Kidney glomerular epithelial cell (primary cell): ENCODE measurements around the gene ASPG.

Source experiments
- DNase-seq: peaks from one replicate; lab custom pipeline; 2025; lab: John Stamatoyannopoulos, UW

The ASPG gene

DNA sequence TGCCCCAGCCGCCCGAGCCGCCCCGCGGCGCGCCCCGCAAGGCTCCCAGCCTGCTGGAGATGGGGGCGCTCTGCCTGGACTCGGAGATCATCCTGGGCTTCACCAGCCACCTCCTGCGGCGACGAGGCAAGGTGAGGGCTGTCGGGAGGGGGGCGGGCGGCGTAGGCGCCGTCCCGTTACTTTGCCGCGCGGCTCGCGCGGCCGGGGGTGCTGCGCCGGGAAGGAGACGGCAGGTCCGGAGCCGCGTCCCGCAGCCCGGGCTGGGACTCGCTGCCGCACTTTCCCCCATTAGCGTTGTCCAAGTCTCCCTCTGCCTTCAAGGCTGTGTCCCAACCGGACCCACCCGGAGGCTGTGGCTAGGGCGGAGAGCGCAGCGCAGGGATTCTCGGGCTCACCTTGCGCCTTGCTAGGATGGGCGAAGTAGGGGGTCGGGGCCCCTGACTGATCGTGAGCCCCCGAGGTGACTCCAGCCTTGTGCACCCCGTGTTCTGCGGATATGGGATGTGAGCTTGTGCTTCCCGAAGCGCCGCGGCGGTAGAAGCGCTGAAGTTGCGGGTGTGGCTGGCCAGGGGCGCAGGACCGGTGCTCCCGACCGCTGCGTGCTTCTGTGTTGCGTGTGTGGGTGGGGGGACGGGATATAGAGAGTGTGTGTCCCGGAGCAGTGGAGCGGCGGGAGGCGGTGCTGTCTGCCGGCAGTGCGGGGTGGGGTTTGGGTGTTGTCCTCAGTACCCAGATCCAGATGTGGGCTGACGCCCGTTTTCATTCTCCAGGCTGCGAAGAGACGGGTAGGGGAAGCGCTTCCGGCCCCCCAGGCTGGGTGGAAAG is 51.2 kb downstream of the ASPG start:
- no peak for DNase-seq

- no peak for DNase-seq
These were observed 52.0 kb downstream of the ASPG start for GRCh38 chr14:104137297-104138097.

DNA sequence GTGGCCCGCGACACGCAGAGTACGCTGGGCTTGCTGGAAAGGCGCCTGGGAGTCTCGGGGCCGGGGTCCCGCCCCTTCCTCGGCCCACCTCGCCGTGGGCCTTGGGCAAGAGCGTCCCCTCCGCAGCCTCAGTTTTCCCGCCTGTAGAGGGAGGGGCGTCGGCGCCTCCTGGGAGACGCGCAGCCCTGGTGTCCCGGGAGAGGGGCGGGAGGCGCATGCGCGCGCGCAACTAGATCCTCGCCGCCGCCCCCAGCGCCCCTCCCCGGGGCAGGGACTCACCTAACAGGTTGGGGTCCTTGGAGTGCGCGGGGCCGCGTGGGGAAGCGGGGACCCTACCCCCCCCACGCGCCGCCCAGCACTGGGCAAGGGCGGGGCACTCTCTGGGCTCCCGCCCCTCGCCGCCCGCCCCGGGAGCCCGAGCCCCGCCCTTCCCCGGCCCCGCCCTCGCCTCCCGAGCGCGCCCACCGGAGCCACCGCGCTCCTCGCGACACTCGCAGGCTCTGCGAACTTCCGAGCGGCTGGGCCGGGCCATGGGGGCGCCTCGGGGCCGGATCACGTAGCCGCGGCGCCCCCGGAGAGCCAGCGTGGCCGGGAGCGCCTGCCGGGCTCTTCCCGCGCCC is 52.7 kb downstream of the ASPG start, which contains the start of gene KIF26A:
KIF26A (plus strand) TSS at position 490 of the 620 bp plus-strand sequence. CDS start 136 bp downstream, outside the sequence.
- DNase-seq = no peak

GRCh38 chr14:104138718-104139459 is 53.4 kb downstream of the ASPG start:
- no peak for DNase-seq

DNA sequence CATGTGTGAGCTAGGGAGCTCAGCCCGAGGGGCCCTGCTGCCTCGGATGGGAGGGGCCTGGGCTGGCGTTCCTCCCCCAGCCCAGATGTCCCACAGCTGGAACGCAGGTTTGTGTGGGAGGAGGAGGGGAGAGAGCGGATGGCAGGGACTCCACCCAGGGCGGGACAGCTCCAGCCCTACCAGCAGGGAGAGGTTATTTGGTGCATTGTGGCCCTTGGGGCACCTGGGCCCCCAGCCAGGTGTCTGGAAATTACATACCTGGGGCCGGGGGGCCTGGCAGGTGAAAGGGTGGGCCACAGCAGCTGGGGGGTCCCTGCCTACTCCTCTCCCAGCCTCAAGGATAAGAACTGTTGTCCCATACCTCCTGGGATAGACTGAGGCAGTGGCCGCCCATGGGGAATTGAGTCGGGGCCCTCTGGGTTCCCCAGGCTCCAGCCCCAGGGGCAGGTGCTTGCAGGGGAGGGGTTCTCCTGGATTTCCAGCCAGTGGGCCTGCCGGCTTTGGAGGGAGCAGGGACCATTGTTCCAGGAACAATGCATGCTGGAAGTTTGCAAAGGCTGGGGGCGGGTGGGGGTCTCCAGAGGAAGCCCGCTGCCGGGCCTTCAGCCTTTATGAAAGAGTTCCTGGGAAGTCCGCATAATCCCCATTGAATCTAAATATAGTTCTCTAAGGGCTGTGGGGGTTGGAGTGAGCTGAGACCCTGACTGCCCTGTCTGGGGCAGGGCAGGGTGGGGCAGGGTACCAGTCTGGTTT is 54.1 kb downstream of the ASPG start:
- DNase-seq = no peak

- no peak for DNase-seq
These were observed 54.6 kb downstream of the ASPG start for GRCh38 chr14:104140213-104140462.

DNA sequence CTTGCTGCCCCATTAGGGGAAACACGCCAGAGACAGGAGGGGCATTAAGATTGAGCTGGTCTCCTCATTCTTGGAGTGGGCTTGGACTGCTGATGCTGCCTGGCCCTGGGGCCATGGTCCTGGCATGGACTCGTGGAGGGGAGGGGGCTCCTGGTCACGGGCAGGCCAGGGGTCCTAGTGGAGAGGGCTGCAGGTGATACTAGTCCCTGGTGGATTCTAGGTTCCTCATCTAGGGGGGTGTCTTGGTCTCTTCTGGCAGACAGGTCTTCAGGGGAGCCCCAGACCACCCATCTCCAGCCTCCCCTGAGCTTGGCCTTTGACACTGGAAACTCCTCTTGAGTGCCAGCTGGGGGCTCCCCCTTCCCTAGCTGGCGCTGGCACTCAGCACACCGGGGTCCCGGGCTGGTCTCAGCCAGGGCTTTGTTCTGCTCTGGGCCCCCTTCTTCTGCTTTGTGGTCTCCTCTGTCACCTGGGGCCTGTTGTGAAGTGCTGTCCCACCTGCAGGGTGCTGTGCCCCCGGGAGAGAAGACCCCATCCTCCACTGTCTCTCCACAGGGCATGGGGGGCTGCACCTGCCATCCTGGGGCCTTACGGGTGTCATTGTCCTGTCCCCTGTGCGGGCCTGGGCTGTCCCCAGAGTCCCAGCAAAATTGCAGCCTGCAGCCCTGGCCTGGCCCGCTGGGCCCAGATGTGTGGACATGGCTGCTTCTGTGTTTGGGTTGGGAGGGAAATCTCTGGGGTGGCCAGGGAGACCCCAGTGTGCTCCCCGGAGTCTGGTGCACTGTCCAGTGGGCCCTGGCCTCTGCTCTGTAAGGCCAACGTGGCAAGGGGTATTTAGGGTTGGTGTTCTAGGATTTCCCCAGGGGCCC is 55.2 kb downstream of the ASPG start:
- DNase-seq = no peak

GRCh38 chr14:104141621-104142091 is 56.2 kb downstream of the ASPG start:
- DNase-seq = no peak

DNA sequence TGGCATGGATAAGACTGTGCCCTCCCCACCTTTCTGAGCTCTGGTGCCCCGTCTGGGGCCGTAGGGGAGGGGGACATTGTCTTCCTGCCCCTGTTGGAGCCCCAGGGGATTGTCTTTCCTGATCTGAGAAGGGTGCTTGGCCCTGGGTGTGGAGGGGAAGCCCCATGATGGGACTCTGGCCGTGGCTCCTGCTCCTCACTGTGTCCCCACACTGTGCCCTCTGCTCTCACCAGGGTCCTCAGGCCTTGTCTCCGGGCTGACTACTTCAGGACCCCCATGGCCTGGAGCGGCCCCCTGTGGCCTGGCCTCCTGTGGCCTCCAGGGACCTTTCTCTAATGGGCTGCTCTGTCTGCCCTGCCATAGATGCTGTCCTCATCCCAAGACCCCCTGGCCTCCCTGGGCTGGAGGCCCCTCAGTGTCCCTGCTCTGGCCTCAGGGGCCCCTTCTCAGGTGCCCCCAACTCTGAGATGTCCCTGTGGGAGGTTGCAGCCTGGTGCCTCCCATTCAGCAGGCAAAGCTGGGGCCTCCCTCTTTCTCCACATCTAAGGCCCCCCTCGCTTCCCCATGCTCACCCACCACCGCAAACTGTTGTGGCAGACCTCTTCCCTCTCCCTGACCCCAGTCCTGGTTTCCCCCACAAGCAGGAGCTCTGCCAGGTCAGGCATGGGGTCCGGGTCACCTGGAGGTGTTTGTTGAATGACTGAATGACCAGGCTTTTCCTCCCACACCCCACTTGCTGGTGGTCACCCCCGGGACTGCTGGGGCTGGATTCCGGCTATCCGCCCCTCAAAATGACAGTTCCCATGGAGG is 56.8 kb downstream of the ASPG start:
- DNase-seq = no peak

DNA sequence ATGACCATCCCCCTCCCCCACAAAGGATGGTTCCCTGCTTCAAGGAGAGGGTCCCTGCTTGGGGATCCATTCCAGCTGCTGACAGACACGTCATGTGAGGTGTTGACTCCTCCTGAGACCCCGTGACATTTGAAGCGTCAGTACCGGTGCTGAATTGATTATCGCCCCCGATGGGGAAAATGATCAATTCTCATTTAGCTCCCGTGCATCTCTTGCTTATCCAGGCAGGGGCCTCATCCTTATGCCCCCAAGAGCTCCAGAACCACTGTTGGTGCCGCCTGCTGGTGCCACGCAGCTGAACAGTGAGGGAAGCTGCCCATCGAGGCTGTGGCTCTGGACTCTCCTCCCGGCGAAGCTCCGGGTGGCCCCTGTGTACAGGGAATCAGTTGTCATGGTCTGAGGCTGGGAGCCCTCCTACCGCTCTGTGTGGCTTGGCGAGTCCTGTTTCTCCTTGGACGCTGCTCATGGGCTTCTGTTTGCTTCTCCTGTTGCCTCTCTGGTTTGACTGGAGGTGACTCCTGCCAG is 57.5 kb downstream of the ASPG start:
- DNase-seq = no peak

DNA sequence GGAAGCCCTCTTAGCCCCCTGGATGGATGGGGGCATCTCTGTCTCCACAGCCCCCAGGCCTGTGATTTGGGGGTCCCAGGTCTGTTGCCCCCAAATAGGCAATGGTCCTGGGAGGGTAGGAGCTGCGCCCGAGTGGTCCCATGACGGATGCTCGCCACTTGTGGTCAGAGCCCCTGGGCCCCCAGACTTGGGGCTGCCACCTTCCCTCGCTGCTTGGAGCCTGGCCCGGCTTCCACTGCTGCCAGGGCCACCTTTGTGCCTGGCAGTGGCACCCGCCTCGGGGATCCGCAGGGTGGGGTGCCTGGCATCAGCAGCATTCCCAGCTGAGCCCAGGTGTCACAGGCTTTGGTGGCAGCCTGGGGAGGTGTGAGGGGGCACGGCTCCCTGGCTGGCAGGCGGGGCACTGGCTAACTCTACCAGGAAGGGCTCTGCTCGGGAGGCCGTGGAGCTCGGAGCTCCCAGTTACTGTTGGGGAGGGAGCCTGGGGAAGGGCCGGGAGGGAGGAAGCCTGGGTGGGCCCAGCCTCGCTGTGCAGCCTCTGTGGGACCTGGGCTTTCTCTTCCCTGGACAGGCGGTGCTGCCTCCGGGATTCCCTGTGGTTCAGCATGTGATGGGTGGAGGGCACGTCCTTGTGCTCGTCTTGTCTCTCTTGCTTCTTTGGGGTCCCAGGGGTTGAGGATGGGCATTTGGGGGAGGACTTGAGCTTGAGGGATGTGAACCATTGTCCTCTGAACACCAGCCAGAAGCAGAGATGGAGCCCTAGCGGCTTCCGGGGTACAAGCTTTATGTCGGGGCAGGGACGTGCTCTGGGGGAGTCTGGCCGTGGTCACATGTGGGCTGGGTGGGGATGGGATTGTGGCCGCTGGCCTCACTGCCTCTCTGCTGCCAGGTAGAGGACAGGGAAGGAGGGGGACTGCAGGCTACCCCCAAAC is 58.3 kb downstream of the ASPG start:
- DNase-seq = no peak

DNA sequence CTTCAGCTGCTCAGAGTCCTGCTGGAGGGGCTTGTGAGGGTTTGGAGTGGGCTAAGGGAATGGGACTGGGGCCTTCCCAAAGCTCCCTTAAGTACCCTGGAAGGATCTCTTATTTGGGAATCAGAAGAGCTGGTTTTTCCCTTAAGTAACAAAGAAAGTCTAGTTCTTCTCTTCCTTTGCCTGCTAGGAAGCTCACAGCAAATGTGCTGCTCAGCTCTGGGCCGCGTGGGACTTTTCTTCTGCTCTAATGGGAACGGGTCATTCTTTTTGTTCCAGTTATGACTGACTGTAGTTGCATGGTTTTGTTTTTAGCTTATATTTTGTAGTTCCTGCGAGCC is 58.9 kb downstream of the ASPG start:
- DNase-seq = no peak

- DNase-seq = no peak
These were observed 59.7 kb downstream of the ASPG start for GRCh38 chr14:104144911-104145825.

- no peak for DNase-seq
These were observed 60.5 kb downstream of the ASPG start for GRCh38 chr14:104145826-104146601.

GRCh38 chr14:104146651-104147345 is 61.3 kb downstream of the ASPG start:
- no peak for DNase-seq
